Cardiac muscle cell (in vitro differentiated cells and primary cell): ENCODE data around the gene GABARAPL2. TPM values are rescaled to one million over a fixed set of nuclear protein-coding genes. Genes with fewer than 3 reads are reported as not detected.
"Not testable (repeated sequence)": the region's sequence is repeated elsewhere in the genome, so short reads cannot be mapped to it uniquely, and the experiment has no call there.

Experiments
- DNase-seq, 2 donors: peaks; one replicate each; pipeline versions ENCODE4 v3.0.0 to v3.0.0-alpha.2; 2010 to 2017; ENCODE audit warnings: low read depth in 1 of 2, low spot score in 1 of 2
- H3K27ac ChIP-seq: fragments of 200-600 bp; sonication (generic); 2 replicates; pipeline ENCODE4 v1.5.1; 2016
- H3K27me3 ChIP-seq: fragments of 200-600 bp; sonication (generic); 2 replicates; pipeline ENCODE4 v1.6.0; 2016; ENCODE audit warnings: control low read depth
- H3K36me3 ChIP-seq: fragments of 200-600 bp; sonication (generic); 2 replicates; pipeline ENCODE4 v1.5.1; 2016; ENCODE audit warnings: control low read depth
- H3K4me1 ChIP-seq: fragments of 200-600 bp; sonication (generic); 2 replicates; pipeline ENCODE4 v1.8.1; 2017; ENCODE audit warnings: low read depth, mild to moderate bottlenecking, mixed run types
- H3K4me3 ChIP-seq: fragments of 200-600 bp; sonication (generic); 2 replicates; pipeline ENCODE4 v1.5.1; 2016; ENCODE audit warnings: mild to moderate bottlenecking
- H3K9me3 ChIP-seq: fragments of 200-600 bp; sonication (generic); 2 replicates; pipeline ENCODE4 v1.5.1; 2017; ENCODE audit warnings: low read depth, mild to moderate bottlenecking, control low read depth
- CTCF ChIP-seq: IDR thresholded peaks from 2 replicates; pipeline ENCODE4 v1.5.1; 2012; ENCODE audit warnings: low read depth, mild to moderate bottlenecking, low read length
- polyA plus RNA-seq: library from polyadenylated mRNA; unstranded; fragments of >200 nt; fragmentation: Nextera tagmentation; extraction: Ambion mirVana; gene quantifications from 2 replicates; pipeline ENCODE4 v1.2.1, GENCODE V29; 2016
- total RNA-seq: library from RNA; depleted of rRNA; stranded (reverse); fragments of >200 nt; gene quantifications from 2 replicates; pipeline ENCODE4 v1.2.3, GENCODE V29; 2016

The GABARAPL2 gene
- total and polyA plus RNA-seq, 2 experiments from 2014 or later = 125 to 456 TPM

GRCh38 chr16:75535901-75536300, 30.3 kb upstream of the GABARAPL2 start, which contains the start of gene CHST5:
CHST5 (minus strand) TSS chr16:75536108; CDS start chr16:75530384, 5,724 bp downstream.
- no peak within 1 kb of the TSS for H3K27ac ChIP-seq
- no peaks in the 10 kb centered on the region for H3K27me3 ChIP-seq
- DNase-seq = no peak
- no peaks in the 10 kb centered on the region for H3K4me1 ChIP-seq
- no peaks in the 10 kb centered on the region for H3K9me3 ChIP-seq
- H3K4me3 ChIP-seq = no peak within 1 kb of the TSS
- no peak for TF ChIP-seq CTCF
- no peaks in the 10 kb centered on the region for H3K36me3 ChIP-seq

- Histone ChIP-seq H3K4me3 (no peak overlapping the region), H3K27ac (no peak overlapping the region), H3K36me3 (no peaks in the 10 kb centered on the region), H3K4me1 (no peaks in the 10 kb centered on the region), H3K9me3 (no peaks in the 10 kb centered on the region), H3K27me3 (no peaks in the 10 kb centered on the region)
- DNase-seq = no peak
- TF ChIP-seq CTCF = no peak
Observed at GRCh38 chr16:75537776-75538175, 28.4 kb upstream of the GABARAPL2 start.

- H3K4me1 ChIP-seq, H3K4me3 ChIP-seq, H3K27me3 ChIP-seq, DNase-seq, H3K9me3 ChIP-seq, H3K27ac ChIP-seq, H3K36me3 ChIP-seq: not testable (repeated sequence)
Observed at GRCh38 chr16:75538882-75539565, 27.2 kb upstream of the GABARAPL2 start.

- Histone ChIP-seq H3K4me3 (no peak overlapping the region), H3K27ac (no peak overlapping the region), H3K36me3 (no peaks in the 10 kb centered on the region), H3K27me3 (no peaks in the 10 kb centered on the region), H3K4me1 (no peaks in the 10 kb centered on the region), H3K9me3 (no peaks in the 10 kb centered on the region)
- DNase-seq = no peak
- TF ChIP-seq CTCF = no peak
Observed at GRCh38 chr16:75541236-75541635, 24.9 kb upstream of the GABARAPL2 start.

GRCh38 chr16:75542462-75542861, 23.7 kb upstream of the GABARAPL2 start:
- H3K36me3 ChIP-seq, DNase-seq, H3K9me3 ChIP-seq, H3K27me3 ChIP-seq, H3K27ac ChIP-seq, H3K4me3 ChIP-seq, H3K4me1 ChIP-seq: not testable (repeated sequence)

GRCh38 chr16:75545879-75546278, 20.3 kb upstream of the GABARAPL2 start:
- DNase-seq, H3K36me3 ChIP-seq, H3K4me1 ChIP-seq, H3K27ac ChIP-seq, H3K27me3 ChIP-seq, H3K9me3 ChIP-seq, H3K4me3 ChIP-seq: not testable (repeated sequence)

GRCh38 chr16:75546293-75546692, 19.9 kb upstream of the GABARAPL2 start:
- Histone ChIP-seq H3K36me3 (no peaks in the 10 kb centered on the region), H3K9me3 (no peaks in the 10 kb centered on the region), H3K4me1 (no peaks in the 10 kb centered on the region), H3K27me3 (no peaks in the 10 kb centered on the region), H3K27ac (no peak overlapping the region), H3K4me3 (no peak overlapping the region)
- no peak for DNase-seq
- TF ChIP-seq CTCF = no peak

GRCh38 chr16:75548456-75548855, 17.7 kb upstream of the GABARAPL2 start:
- H3K27ac ChIP-seq, H3K9me3 ChIP-seq, H3K27me3 ChIP-seq, H3K36me3 ChIP-seq, DNase-seq, H3K4me1 ChIP-seq, H3K4me3 ChIP-seq: not testable (repeated sequence)
